ENCODE results near the gene EFNB3. TPM values are rescaled to one million over a fixed set of nuclear protein-coding genes. Genes with fewer than 3 reads are reported as not detected.

EFNB3 gene
- not detected for total RNA-seq

GRCh38 chr17:7704601-7705268, at the start of gene EFNB3:
EFNB3 (plus strand) TSS chr17:7705202; CDS start chr17:7705599, 397 bp downstream.
- CTCF ChIA-PET = interaction anchor here (1.0 to 2.9 kb wide), 4 partner anchors 10 to 17 kb away, joined by 3 to 11 read pairs (median 6); partner anchors contain the start of genes DNAH2, TP53 and WRAP53
- peak; percentile 26 for ATAC-seq

GRCh38 chr17:7655541-7655840, 49.5 kb upstream of the EFNB3 start:
- CTCF ChIA-PET = interaction anchor here (1.2 kb wide), 1 partner anchor 31 kb away, joined by 6 read pairs; no protein-coding TSS in a partner anchor
- ATAC-seq (no peak), DNase-seq (no peak)
- peaks cover 8% of the 10 kb centered on the region for H3K4me1 Mint-ChIP-seq
- H3K4me3 Mint-ChIP-seq = no peak overlapping the region
- no peaks in the 10 kb centered on the region for H3K9me3 Mint-ChIP-seq (ENCODE audit: low read depth)
- H3K27me3 Mint-ChIP-seq = peaks cover 35% of the 10 kb centered on the region
- no peak overlapping the region for H3K27ac Mint-ChIP-seq
- H3K36me3 Mint-ChIP-seq = no peaks in the 10 kb centered on the region

More at GRCh38 chr17:7704601-7705268, at the start of gene EFNB3:
- Mint-ChIP-seq H3K9me3 (ENCODE audit: low read depth) (no peaks in the 10 kb centered on the region), H3K4me3 (no peak within 1 kb of the TSS), H3K27me3 (peaks cover 42% of the 10 kb centered on the region), H3K36me3 (peaks cover 8% of the 10 kb centered on the region), H3K4me1 (peaks cover 10% of the 10 kb centered on the region), H3K27ac (no peak within 1 kb of the TSS)
- no peak for DNase-seq

GRCh38 chr17:7656958-7657609, 47.9 kb upstream of the EFNB3 start:
- Mint-ChIP-seq H3K27ac (no peak overlapping the region), H3K4me3 (no peak overlapping the region), H3K27me3 (peaks cover 23% of the 10 kb centered on the region), H3K9me3 (ENCODE audit: low read depth) (no peaks in the 10 kb centered on the region), H3K4me1 (no peaks in the 10 kb centered on the region), H3K36me3 (no peaks in the 10 kb centered on the region)
- no peak for ATAC-seq
- CTCF ChIA-PET = interaction anchor here (0.7 to 1.1 kb wide), 4 partner anchors 10 to 104 kb away, joined by 3 to 5 read pairs (median 3); no protein-coding TSS in a partner anchor
- DNase-seq = no peak

GRCh38 chr17:7667656-7668406, 37.2 kb upstream of the EFNB3 start:
- CTCF ChIA-PET = interaction anchor here (0.8 to 2.2 kb wide), 4 partner anchors 11 to 53 kb away, joined by 3 to 6 read pairs (median 4); partner anchors contain the start of gene WRAP53
- Mint-ChIP-seq H3K27ac (no peak overlapping the region), H3K9me3 (ENCODE audit: low read depth) (no peaks in the 10 kb centered on the region), H3K4me1 (no peaks in the 10 kb centered on the region), H3K27me3 (no peaks in the 10 kb centered on the region), H3K36me3 (peaks cover 27% of the 10 kb centered on the region), H3K4me3 (no peak overlapping the region)
- DNase-seq = no peak
- no peak for ATAC-seq

GRCh38 chr17:7668482-7668881, 36.5 kb upstream of the EFNB3 start:
- H3K9me3 Mint-ChIP-seq (ENCODE audit: low read depth) = peaks cover 2% of the 10 kb centered on the region

GRCh38 chr17:7673239-7673638, 31.8 kb upstream of the EFNB3 start:
- H3K27me3 Mint-ChIP-seq = no peaks in the 10 kb centered on the region
- H3K27ac Mint-ChIP-seq = no peak overlapping the region
- no peaks in the 10 kb centered on the region for H3K4me1 Mint-ChIP-seq
- CTCF ChIA-PET = interaction anchor here (0.7 to 7.1 kb wide), 10 partner anchors 13 to 318 kb away, joined by 3 to 54 read pairs (median 3); partner anchors contain the start of genes ATP1B2, SAT2, TP53 and WRAP53
- DNase-seq (peak; percentile 55), ATAC-seq (no peak)
- no peak overlapping the region for H3K4me3 Mint-ChIP-seq
- H3K36me3 Mint-ChIP-seq = peaks cover 62% of the 10 kb centered on the region
- peaks cover 7% of the 10 kb centered on the region for H3K9me3 Mint-ChIP-seq (ENCODE audit: low read depth)

More at GRCh38 chr17:7668482-7668881, 36.5 kb upstream of the EFNB3 start:
- H3K27me3 Mint-ChIP-seq = no peaks in the 10 kb centered on the region
- no peaks in the 10 kb centered on the region for H3K4me1 Mint-ChIP-seq
- H3K36me3 Mint-ChIP-seq = peaks cover 33% of the 10 kb centered on the region
- ATAC-seq = no peak
- no peak for DNase-seq
- CTCF ChIA-PET = interaction anchor here (2.2 kb wide), 1 partner anchor 19 kb away, joined by 6 read pairs; the partner anchor contains the start of gene WRAP53
- H3K4me3 Mint-ChIP-seq = no peak overlapping the region
- no peak overlapping the region for H3K27ac Mint-ChIP-seq

- CTCF ChIA-PET = interaction anchor here (7.1 kb wide), 1 partner anchor 12 kb away, joined by 54 read pairs; the partner anchor contains the start of genes TP53 and WRAP53
- Mint-ChIP-seq H3K9me3 (ENCODE audit: low read depth) (peaks cover 7% of the 10 kb centered on the region), H3K36me3 (peaks cover 56% of the 10 kb centered on the region), H3K27ac (no peak overlapping the region), H3K4me3 (no peak overlapping the region), H3K27me3 (no peaks in the 10 kb centered on the region), H3K4me1 (no peaks in the 10 kb centered on the region)
- DNase-seq = no peak
- no peak for ATAC-seq
Measured at GRCh38 chr17:7674934-7675333, 30.1 kb upstream of the EFNB3 start.

- H3K4me1 Mint-ChIP-seq = no peaks in the 10 kb centered on the region
- no peak overlapping the region for H3K27ac Mint-ChIP-seq
- CTCF ChIA-PET = interaction anchor here (7.1 kb wide), 1 partner anchor 10 kb away, joined by 54 read pairs; the partner anchor contains the start of genes TP53 and WRAP53
- DNase-seq = no peak
- H3K9me3 Mint-ChIP-seq (ENCODE audit: low read depth) = peaks cover 7% of the 10 kb centered on the region
- peaks cover 48% of the 10 kb centered on the region for H3K36me3 Mint-ChIP-seq
- ATAC-seq = no peak
- H3K4me3 Mint-ChIP-seq = no peak overlapping the region
- no peaks in the 10 kb centered on the region for H3K27me3 Mint-ChIP-seq
Measured at GRCh38 chr17:7676533-7676932, 28.5 kb upstream of the EFNB3 start.

- Mint-ChIP-seq H3K4me1 (peaks cover 2% of the 10 kb centered on the region), H3K4me3 (no peak overlapping the region), H3K36me3 (peaks cover 46% of the 10 kb centered on the region), H3K9me3 (ENCODE audit: low read depth) (peaks cover 7% of the 10 kb centered on the region), H3K27me3 (no peaks in the 10 kb centered on the region), H3K27ac (peak overlapping the region; percentile 27)
- DNase-seq = no peak
- ATAC-seq = no peak
- CTCF ChIA-PET = interaction anchor here (7.1 kb wide), 1 partner anchor 9 kb away, joined by 54 read pairs; the partner anchor contains the start of genes TP53 and WRAP53
Measured at GRCh38 chr17:7677388-7678067, 27.5 kb upstream of the EFNB3 start.

GRCh38 chr17:7684851-7685532, 20.0 kb upstream of the EFNB3 start:
- peaks cover 30% of the 10 kb centered on the region for H3K4me1 Mint-ChIP-seq
- ATAC-seq = no peak

GRCh38 chr17:7685533-7686221, 19.3 kb upstream of the EFNB3 start:
- Mint-ChIP-seq H3K9me3 (ENCODE audit: low read depth) (no peaks in the 10 kb centered on the region), H3K4me3 (peak overlapping the region; percentile 96), H3K36me3 (peaks cover 28% of the 10 kb centered on the region), H3K27ac (peak overlapping the region; percentile 97), H3K27me3 (no peaks in the 10 kb centered on the region), H3K4me1 (peaks cover 34% of the 10 kb centered on the region)
- CTCF ChIA-PET = interaction anchor here (0.7 to 6.3 kb wide), 15 partner anchors 11 to 250 kb away, joined by 3 to 81 read pairs (median 5); partner anchors contain the start of genes CD68, FXR2, MPDU1 and NAA38
- ATAC-seq (peak; percentile 65), DNase-seq (peak; percentile 95)

More at GRCh38 chr17:7684851-7685532, 20.0 kb upstream of the EFNB3 start:
- Mint-ChIP-seq H3K27me3 (no peaks in the 10 kb centered on the region), H3K27ac (peak overlapping the region; percentile 97), H3K9me3 (ENCODE audit: low read depth) (no peaks in the 10 kb centered on the region), H3K4me3 (peak overlapping the region; percentile 96), H3K36me3 (peaks cover 25% of the 10 kb centered on the region)
- DNase-seq = no peak
- CTCF ChIA-PET = interaction anchor here (0.8 to 6.3 kb wide), 8 partner anchors 10 to 394 kb away, joined by 3 to 81 read pairs (median 37); partner anchors contain the start of genes FXR2, MPDU1, SAT2 and SOX15
